ENCODE data around the gene UXS1. TPM values are rescaled to one million over a fixed set of nuclear protein-coding genes. Genes with fewer than 3 reads are reported as not detected.

Gene UXS1
- total RNA-seq, 1 donor from 2014 or later, result 35.6 TPM

GRCh38 chr2:106054880-106055655, 139.0 kb downstream of the UXS1 start:
- no peak for DNase-seq (ENCODE audit: low read depth, low spot score)

GRCh38 chr2:106054321-106054720, 139.8 kb downstream of the UXS1 start:
- no peak for DNase-seq (ENCODE audit: low read depth, low spot score)

- DNase-seq (ENCODE audit: low read depth, low spot score), result no peak
Observed at GRCh38 chr2:106053581-106053980, 140.5 kb downstream of the UXS1 start.

- no peak for DNase-seq (ENCODE audit: low read depth, low spot score)
Observed at GRCh38 chr2:106053116-106053515, 141.0 kb downstream of the UXS1 start.

- no peak for DNase-seq (ENCODE audit: low read depth, low spot score)
Observed at GRCh38 chr2:106044859-106045258, 149.2 kb downstream of the UXS1 start.

GRCh38 chr2:106044021-106044420, 150.1 kb downstream of the UXS1 start:
- DNase-seq (ENCODE audit: low read depth, low spot score), result no peak

Measured in pulmonary artery endothelial cell (primary cell).